Neutrophil (primary cell): ENCODE measurements around the gene APP.
A peak's percentile ranks its signal among the peaks of the same experiment; 100 is the strongest.

Experiments
- H3K27ac ChIP-seq: fragments of 200-600 bp; sonication (generic); 2 replicates; pipeline ENCODE4 v1.5.1; 2016; ENCODE audit warnings: mild to moderate bottlenecking, moderate library complexity
- H3K27me3 ChIP-seq: fragments of 200-600 bp; sonication (generic); 2 replicates; pipeline ENCODE4 v1.6.0; 2016; ENCODE audit warnings: mild to moderate bottlenecking
- H3K36me3 ChIP-seq: fragments of 200-600 bp; sonication (generic); 2 replicates; pipeline ENCODE4 v1.5.1; 2017
- H3K4me1 ChIP-seq, 2 experiments: fragments of 200-600 bp in 1 of 2; sonication (generic) in 1 of 2; 1 replicate in 1 of 2; 2 replicates in 1 of 2; pipeline versions ENCODE4 v1.5.1 to v1.6.1; 2013 to 2016; ENCODE audit warnings: low read depth in 1 of 2, low read length in 1 of 2, mild to moderate bottlenecking in 1 of 2, moderate library complexity in 1 of 2; ENCODE audit not compliant: control insufficient read depth in 1 of 2, insufficient read depth in 1 of 2
- H3K4me3 ChIP-seq, 2 experiments: fragments of 200-600 bp in 1 of 2; sonication (generic) in 1 of 2; 1 replicate in 1 of 2; 2 replicates in 1 of 2; pipeline ENCODE4 v1.5.1; 2013 to 2016; ENCODE audit warnings: low read depth in 1 of 2, low read length in 1 of 2, mild to moderate bottlenecking in 1 of 2, moderate library complexity in 1 of 2
- H3K9me3 ChIP-seq: fragments of 200-600 bp; sonication (generic); 2 replicates; pipeline ENCODE4 v1.5.1; 2016
- CTCF ChIP-seq: fragments of 200-600 bp; sonication (generic); IDR thresholded peaks from 2 replicates; pipeline ENCODE4 v1.5.1; 2016; ENCODE audit warnings: antibody characterized with exemption

The APP gene

DNA sequence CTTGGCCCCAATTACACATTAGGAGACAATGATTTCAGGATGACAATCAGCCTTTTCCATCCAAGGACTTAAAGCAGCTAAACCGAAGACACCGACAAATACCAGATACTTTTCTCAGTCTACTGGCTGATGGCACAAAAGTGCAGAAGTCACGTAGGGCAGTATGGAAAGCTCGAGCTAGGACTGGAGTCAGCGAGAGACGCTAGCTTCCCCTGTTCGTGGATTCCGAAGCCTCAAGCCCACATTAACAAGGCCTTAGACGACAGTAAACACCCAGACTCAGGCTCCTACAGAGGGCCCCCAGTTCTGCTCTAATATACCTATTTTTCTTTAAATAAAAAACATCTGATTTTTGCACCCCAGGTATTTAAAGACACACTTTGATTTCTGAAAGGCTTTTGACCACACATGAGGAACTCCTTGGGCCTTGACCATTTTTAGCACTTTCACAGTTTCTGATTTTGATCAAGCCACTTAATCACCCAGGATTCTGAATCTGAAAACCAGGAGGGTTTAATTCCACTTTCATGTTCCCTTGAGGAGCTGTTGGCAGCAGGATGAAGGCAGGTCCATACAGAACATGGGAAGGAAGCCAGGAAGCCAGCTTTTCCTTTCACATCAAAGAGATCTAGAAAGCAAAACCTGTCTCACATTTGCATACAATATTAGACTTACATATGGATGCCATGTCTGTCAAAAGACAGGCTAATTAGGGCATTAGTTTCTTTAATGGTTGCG lies 231.7 kb downstream of the APP start:
- Histone ChIP-seq H3K27me3 (no peaks in the 10 kb centered on the region), H3K36me3 (no peaks in the 10 kb centered on the region), H3K9me3 (no peaks in the 10 kb centered on the region), H3K4me1 (peaks cover 11% of the 10 kb centered on the region in 2 experiments), H3K4me3 (no peak overlapping the region), H3K27ac (no peak overlapping the region)
- no peak for TF ChIP-seq CTCF

DNA sequence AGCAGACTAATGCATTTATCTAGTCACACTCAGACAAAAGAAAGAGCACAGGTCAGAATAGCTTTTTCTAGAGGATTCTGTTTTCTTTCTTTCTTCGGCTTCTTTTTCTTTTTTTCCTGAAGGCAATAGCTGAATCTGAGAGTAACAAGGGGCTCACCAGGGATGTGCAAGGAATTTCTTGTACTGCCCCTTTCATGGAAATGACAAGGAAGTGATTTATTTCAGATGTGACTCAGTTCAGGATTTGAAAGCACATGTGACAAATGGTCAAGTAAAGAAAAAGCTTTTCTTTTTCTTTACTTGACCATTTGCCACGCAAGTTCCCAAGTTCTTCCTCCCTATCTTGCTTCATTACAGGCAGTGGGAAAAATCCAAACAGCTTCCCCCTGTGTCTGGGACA lies 233.8 kb downstream of the APP start:
- Histone ChIP-seq H3K9me3 (no peaks in the 10 kb centered on the region), H3K36me3 (no peaks in the 10 kb centered on the region), H3K4me1 (peaks cover 11% of the 10 kb centered on the region in 2 experiments), H3K27ac (no peak overlapping the region), H3K4me3 (no peak overlapping the region), H3K27me3 (no peaks in the 10 kb centered on the region)
- TF ChIP-seq CTCF: no peak

GRCh38 chr21:25934771-25935224 lies 235.8 kb downstream of the APP start:
- Histone ChIP-seq H3K27ac (peak overlapping the region; percentile 81), H3K9me3 (no peaks in the 10 kb centered on the region), H3K36me3 (no peaks in the 10 kb centered on the region), H3K4me1 (peaks cover 11% of the 10 kb centered on the region in 2 experiments), H3K27me3 (no peaks in the 10 kb centered on the region), H3K4me3 (no peak overlapping the region)
- no peak for TF ChIP-seq CTCF

DNA sequence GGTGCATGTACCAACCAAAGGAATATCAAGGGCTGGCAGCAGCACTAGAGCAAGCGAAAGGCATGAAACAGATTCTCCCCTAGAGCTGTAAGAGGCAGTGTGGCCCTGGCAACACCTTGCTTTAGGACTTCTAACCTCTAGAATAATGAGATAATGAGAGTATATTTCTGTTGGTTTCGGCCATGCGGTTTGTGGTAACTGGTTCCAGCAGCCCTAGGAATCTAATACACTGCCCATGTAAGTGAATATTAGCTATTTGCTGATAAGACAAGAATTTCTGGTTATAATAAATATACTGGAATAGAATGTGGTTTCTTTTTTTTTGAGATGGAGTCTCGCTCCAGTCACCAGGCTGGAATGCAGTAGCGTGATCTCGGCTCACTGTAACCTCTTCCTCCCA lies 236.4 kb downstream of the APP start:
- Histone ChIP-seq H3K4me1 (peaks cover 11% of the 10 kb centered on the region in 2 experiments), H3K27ac (no peak overlapping the region), H3K36me3 (no peaks in the 10 kb centered on the region)

GRCh38 chr21:25931765-25932164 lies 238.8 kb downstream of the APP start:
- Histone ChIP-seq H3K27ac (no peak overlapping the region), H3K4me1 (peaks cover 11% of the 10 kb centered on the region in 2 experiments), H3K9me3 (no peaks in the 10 kb centered on the region), H3K36me3 (no peaks in the 10 kb centered on the region), H3K4me3 (no peak overlapping the region), H3K27me3 (no peaks in the 10 kb centered on the region)
- TF ChIP-seq CTCF: no peak

More for the DNA sequence above, 236.4 kb downstream of the APP start:
- Histone ChIP-seq H3K27me3 (no peaks in the 10 kb centered on the region), H3K9me3 (no peaks in the 10 kb centered on the region), H3K4me3 (no peak overlapping the region)
- TF ChIP-seq CTCF: no peak
